ENCODE measurements around the gene P4HA2. TPM values are rescaled to one million over a fixed set of nuclear protein-coding genes. Genes with fewer than 3 reads are reported as not detected.

The P4HA2 gene
- total and polyA plus RNA-seq, 2 experiments from 2014 or later, result 5.9 to 8.0 TPM

DNA sequence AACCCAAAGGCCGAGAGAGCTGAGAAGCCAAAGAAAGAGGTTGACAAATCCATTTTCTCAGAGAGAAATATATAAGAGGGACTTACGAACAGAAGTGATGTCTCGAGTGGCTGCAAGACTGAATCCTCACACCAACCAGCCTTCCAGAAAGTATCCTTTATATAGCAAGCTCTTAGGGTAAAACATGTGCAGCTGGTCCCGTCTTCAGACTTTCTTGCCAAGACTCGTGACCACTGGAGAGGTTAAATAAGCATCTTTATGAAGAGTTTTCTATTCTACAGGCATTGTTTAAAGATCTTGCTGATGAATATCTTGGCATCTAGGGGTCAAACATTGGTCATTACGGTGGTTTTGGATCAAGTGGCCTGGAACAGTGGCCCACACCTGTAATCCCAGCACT, 49.6 kb upstream of the P4HA2 start (continued):
- TF ChIP-seq ZNF331 (CRISPR knock-in tag; IDR thresholded peaks at IDR 0.05; ENCODE audit: low read depth) (no peak), CTCF (conservative IDR thresholded peaks at IDR 0.05; ENCODE audit: low read depth in 2 of 2) (no peak)

DNA sequence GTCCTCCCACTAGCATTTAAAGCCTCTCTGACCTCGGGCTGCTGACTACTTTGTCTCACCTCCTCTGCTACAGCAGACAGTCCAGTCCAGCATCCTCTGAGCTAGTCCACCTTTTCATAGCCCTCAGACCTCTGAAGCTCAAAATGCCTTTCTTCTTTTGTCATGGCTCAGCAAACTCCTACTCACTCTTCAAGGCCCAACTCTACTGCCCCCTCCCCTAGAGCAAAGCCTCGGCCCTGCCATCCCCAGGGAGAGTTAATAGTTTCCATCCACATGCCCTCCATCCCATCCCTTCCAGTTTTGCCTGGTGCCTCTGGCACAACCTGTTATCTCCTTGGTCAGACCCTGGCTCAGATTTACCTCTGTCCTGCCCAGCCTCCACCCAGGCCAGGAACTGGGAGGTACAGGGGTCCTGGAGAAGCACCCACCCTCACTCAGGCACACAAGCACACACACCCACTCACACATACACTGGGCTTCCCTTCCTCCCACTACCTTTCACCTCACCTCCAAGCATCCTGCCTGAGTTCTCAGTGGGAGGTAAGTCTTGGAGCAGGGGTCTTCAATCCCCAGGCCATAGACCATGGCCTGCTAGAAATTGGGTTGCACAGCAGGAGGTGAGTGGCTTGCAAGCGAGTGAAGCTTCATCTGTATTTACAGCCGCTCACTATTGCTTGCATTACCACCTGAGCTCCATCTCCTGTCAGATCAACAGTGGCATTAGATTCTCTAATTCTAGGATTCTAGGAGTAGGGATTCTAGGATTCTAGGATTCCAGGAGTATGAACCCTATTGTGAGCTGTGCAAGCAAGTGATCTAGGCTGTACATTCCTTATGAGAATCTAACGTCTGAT, 47.9 kb upstream of the P4HA2 start:
- Histone ChIP-seq H3K4me1 (ENCODE audit: insufficient read depth) (0 out of 2 replicates have a peak, but pooled peaks cover 6% of the 10 kb centered on the region), H3K9me2 (ENCODE audit: insufficient read depth) (0 out of 2 replicates have a peak, but pooled peaks cover 4% of the 10 kb centered on the region), H3K79me2 (replicated peaks; ENCODE audit: insufficient read depth) (no peaks in the 10 kb centered on the region), H3K4me2 (no peak overlapping the region), H3K27me3 (ENCODE audit: insufficient read depth) (no peaks in the 10 kb centered on the region), H4K20me1 (replicated peaks; ENCODE audit: insufficient read depth) (no peaks in the 10 kb centered on the region), H3K36me3 (ENCODE audit: insufficient read depth) (no peaks in the 10 kb centered on the region), H2AFZ (no peak overlapping the region), H3K4me3 (no peak overlapping the region), H3K27ac (ENCODE audit: low read depth) (no peak overlapping the region), H3F3A (replicated peaks; ENCODE audit: low read depth) (peaks cover 5% of the 10 kb centered on the region; the same call in 1 of the 2 replicates)
- TF ChIP-seq NANOG (IDR thresholded peaks at IDR 0.05; ENCODE audit: borderline replicate concordance), result no peak
- TF ChIP-seq CREB1 (CRISPR knock-in tag; IDR thresholded peaks at IDR 0.05; ENCODE audit: low read depth), result no peak
- TF ChIP-seq CTCF (conservative IDR thresholded peaks at IDR 0.05; ENCODE audit: low read depth in 2 of 2), result no peak
- Mint-ChIP-seq H3K27me3 (ENCODE audit: insufficient read depth, low read depth, poor library complexity) (peaks cover 6% of the 10 kb centered on the region), H3K4me3 (no peak overlapping the region), H3K36me3 (ENCODE audit: low read depth) (no peaks in the 10 kb centered on the region; the same call in 2 of the 3 replicates), H3K4me1 (peaks cover 28% of the 10 kb centered on the region), H3K27ac (no peak overlapping the region; the same call in 1 of the 2 replicates), H3K9me3 (no peaks in the 10 kb centered on the region)
- ATAC-seq (no peak), DNase-seq (ENCODE audit: low spot score) (no peak)

- Mint-ChIP-seq H3K36me3 (ENCODE audit: low read depth) (no peaks in the 10 kb centered on the region), H3K9me3 (no peaks in the 10 kb centered on the region), H3K4me3 (no peak overlapping the region), H3K27ac (no peak overlapping the region), H3K4me1 (peaks cover 28% of the 10 kb centered on the region), H3K27me3 (ENCODE audit: insufficient read depth, low read depth, poor library complexity) (peaks cover 6% of the 10 kb centered on the region)
- no peak for DNase-seq (ENCODE audit: low spot score)
- Histone ChIP-seq H3K36me3 (ENCODE audit: insufficient read depth) (no peaks in the 10 kb centered on the region), H4K20me1 (replicated peaks; ENCODE audit: insufficient read depth) (no peaks in the 10 kb centered on the region), H3K4me2 (no peak overlapping the region), H3K79me2 (replicated peaks; ENCODE audit: insufficient read depth) (no peaks in the 10 kb centered on the region), H3K4me1 (ENCODE audit: insufficient read depth) (0 out of 2 replicates have a peak, but pooled peaks cover 6% of the 10 kb centered on the region), H3K9me2 (ENCODE audit: insufficient read depth) (0 out of 2 replicates have a peak, but pooled peaks cover 4% of the 10 kb centered on the region), H3F3A (replicated peaks; ENCODE audit: low read depth) (peaks cover 5% of the 10 kb centered on the region; the same call in 1 of the 2 replicates), H3K4me3 (no peak overlapping the region), H3K27ac (ENCODE audit: low read depth) (no peak overlapping the region), H2AFZ (no peak overlapping the region), H3K27me3 (ENCODE audit: insufficient read depth) (no peaks in the 10 kb centered on the region)
- peak; percentile 6; the same call in 1 of the 3 replicates for ATAC-seq
- no peak for TF ChIP-seq CREB1 (CRISPR knock-in tag; IDR thresholded peaks at IDR 0.05; ENCODE audit: low read depth)
- no peak for TF ChIP-seq EZH2phosphoT487 (IDR thresholded peaks at IDR 0.05; ENCODE audit: unreplicated experiment)
- no peak for TF ChIP-seq ZNF462 (CRISPR knock-in tag; IDR thresholded peaks at IDR 0.05)
Measured at GRCh38 chr5:132274050-132274792, 46.6 kb upstream of the P4HA2 start.

Measured in GM23338 (cell line).